Tongue (tissue), 2 donors: ENCODE data around the gene YJU2. TPM values are rescaled to one million over a fixed set of nuclear protein-coding genes. Genes with fewer than 3 reads are reported as not detected.
A peak's percentile ranks its signal among the peaks of the same experiment; 100 is the strongest.
"Not testable (repeated sequence)": the region's sequence is repeated elsewhere in the genome, so short reads cannot be mapped to it uniquely, and the experiment has no call there.

Experiments used
- DNase-seq: peaks from one replicate; pipeline ENCODE4 v3.0.0-alpha.2; 2015
- total RNA-seq: library from RNA; depleted of rRNA; stranded (reverse); fragments of >200 nt; gene quantifications from one replicate; pipeline ENCODE4 v1.2.3, GENCODE V29; 2014

YJU2 gene
- total RNA-seq, 1 donor from 2014 or later: 14.0 TPM

GRCh38 chr19:4267901-4268815 lies 21.3 kb downstream of the YJU2 start:
- no peak for DNase-seq

- no peak for DNase-seq
These were observed 22.0 kb downstream of the YJU2 start for GRCh38 chr19:4268816-4269430.

GRCh38 chr19:4272894-4273293 lies 26.0 kb downstream of the YJU2 start:
- no peak for DNase-seq

- DNase-seq: not testable (repeated sequence)
These were observed 27.4 kb downstream of the YJU2 start for GRCh38 chr19:4274321-4274686.

DNA sequence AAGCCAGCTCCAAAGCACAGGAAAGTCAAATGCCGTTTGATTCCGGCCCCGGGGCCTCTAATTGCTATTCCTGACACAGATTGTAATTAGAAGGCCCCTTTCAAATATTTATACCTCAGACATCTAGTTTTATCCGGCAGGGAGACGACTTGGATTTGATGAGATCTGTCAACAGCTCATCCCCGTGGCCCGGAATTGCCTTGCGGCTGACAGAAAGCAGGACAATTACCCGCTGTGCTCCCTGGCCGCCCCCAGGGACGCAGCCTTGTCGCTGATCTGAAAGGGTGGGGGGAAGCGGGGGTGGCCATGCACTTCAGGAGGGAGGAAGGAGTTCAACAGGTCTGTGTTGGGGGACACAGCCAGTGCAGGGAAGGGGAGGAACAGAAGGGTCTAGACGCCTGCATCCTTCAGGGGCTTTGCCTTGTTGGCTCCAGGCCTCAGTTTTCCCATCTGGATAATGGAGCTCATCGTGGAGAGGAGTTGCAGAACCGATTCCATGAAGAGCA lies 30.4 kb downstream of the YJU2 start:
- no peak for DNase-seq

DNA sequence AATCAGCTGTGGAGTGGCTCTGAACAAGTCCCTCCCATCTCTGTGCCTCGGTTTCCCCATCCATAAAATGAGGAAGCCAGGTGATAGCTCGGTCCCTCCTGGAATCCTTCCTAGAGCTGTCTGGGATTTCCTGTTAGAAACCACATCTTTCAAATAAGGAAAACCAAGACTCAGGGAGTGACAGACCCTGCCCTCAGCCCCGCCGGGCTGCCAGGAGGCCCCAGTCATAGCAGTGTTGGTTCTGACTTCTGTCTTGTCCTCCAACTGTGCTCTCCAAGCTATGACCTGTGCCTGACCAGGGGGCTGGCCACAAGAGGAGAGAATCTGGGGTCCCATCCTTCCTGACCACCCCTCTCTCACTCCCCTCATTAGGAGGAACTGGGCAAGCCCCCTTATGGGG lies 31.1 kb downstream of the YJU2 start:
- DNase-seq: no peak

GRCh38 chr19:4278419-4279266 lies 31.8 kb downstream of the YJU2 start, which contains the start of gene SHD:
SHD (plus strand) TSS chr19:4279266; CDS start chr19:4280064, 798 bp downstream.
- DNase-seq: peak; percentile 89

DNA sequence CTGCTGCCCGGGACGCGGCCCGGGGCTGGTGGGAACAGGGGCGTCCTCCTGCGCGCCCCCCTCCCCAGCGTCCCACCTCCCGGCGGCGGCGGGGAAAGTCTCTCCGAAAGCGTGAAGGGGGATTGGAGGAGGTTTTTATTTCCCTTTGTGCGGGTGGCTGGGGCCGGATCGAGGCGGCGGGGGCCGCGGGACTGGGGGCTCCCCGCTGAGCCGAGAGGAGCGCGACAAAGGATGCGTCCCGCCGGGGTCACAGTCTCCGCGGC lies 32.3 kb downstream of the YJU2 start:
- no peak for DNase-seq

GRCh38 chr19:4279530-4280422 lies 32.9 kb downstream of the YJU2 start:
- no peak for DNase-seq

- DNase-seq: no peak
These were observed 37.5 kb downstream of the YJU2 start for GRCh38 chr19:4284176-4284958.

GRCh38 chr19:4284974-4285373 lies 38.1 kb downstream of the YJU2 start:
- DNase-seq: no peak

- DNase-seq: not testable (repeated sequence)
These were observed 39.3 kb downstream of the YJU2 start for GRCh38 chr19:4286141-4286540.

DNA sequence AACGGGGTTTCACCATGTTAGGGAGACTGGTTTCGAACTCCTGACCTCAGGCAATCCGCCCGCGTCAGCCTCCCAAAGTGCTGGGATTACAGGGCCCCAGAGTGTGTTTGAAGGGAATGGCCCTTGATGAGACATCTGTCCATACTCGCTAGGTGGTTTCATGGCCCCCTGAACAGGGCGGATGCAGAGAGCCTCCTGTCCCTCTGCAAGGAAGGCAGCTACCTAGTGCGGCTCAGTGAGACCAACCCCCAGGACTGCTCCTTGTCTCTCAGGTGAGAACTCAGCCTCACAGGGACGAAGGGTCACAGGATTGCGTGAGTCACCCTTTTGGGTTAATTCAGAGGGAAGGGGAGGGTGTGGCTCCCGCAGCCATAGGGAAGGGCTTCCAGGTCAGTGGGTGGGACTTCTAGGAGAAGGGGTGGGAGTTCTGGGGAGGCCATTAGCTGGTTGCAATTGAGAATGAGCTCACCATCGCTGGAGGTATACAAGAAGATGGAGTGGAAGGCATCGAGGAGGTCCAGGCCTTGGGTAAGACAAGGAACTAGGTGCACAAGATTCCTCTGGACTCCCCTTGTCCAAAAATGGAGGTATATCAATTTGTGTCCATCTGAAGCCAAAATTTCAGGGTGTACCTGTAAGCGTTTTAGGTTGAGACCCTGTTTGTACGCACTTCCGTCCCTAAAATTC lies 41.4 kb downstream of the YJU2 start:
- no peak for DNase-seq

DNA sequence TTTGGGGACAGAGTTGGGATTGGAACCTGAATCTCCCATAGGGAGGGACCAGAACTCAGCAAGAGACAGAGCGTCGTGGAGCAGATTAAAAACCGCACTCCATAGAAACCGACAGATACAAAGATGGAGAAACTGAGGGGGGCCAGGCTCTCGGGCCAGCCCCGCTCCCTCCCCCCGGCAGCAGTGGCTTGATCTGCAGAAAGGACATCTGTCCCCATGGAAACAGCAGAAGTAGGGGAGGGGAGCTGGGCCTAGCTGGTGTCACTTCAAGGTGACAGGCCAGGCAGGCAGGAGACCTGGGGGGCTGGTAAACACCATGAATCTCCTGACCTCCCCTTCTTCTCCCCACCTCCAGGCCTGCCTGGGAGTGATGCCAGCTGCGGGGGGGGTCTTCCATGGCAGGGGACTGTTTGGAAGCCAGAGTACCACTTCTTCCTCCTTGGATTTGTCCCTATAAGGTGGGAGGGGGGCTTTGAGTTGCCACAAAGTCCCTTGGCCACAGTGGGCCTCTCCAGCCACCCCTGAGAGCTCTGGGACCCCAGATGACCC lies 44.4 kb downstream of the YJU2 start:
- no peak for DNase-seq

- DNase-seq: no peak
These were observed 45.6 kb downstream of the YJU2 start for GRCh38 chr19:4292515-4292914.

DNA sequence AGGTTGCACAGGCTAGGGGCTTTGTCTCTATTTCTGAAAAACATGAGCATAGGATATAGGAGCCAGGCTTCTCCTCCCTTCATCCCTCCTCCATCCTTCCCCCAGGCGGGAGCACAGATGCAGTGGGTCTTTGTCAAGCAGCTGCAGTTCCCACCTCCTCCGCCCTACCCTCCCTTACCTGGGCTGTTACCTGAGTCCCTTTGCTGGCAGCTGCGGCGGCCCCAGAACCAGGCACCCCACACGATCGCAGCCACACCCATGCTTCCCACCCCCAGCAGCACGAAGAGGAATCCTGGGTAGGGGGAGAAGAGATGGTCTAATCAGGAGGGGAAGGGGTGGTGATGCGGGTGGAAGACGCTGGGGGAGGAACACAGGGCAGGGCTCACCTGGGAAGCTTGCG lies 47.5 kb downstream of the YJU2 start:
- DNase-seq: no peak

- DNase-seq: peak; percentile 80
These were observed 49.3 kb downstream of the YJU2 start for GRCh38 chr19:4295972-4296771.

GRCh38 chr19:4297901-4298809 lies 51.3 kb downstream of the YJU2 start:
- DNase-seq: no peak
